Mammary epithelial cell (primary cell): ENCODE data around the gene YIF1B.

Experiments used
- EZH2 ChIP-seq: IDR thresholded peaks from 2 replicates; pipeline ENCODE4 v1.6.1; 2012; ENCODE audit warnings: low read length, inconsistent platforms, borderline replicate concordance
- TF ChIP-seq, protein P1 (sequence below), 2 donors: IDR thresholded peaks in 1 of 2; conservative IDR thresholded peaks in 1 of 2; 2 replicates each; pipeline ENCODE4 v1.5.1; 2011 to 2012; ENCODE audit warnings: inconsistent platforms in 2 of 2, low read length in 2 of 2, mild to moderate bottlenecking in 2 of 2, control low read depth in 1 of 2, low read depth in 1 of 2; ENCODE audit not compliant: insufficient read depth in 1 of 2; ENCODE audit errors: extremely low read depth in 1 of 2

DNA sequence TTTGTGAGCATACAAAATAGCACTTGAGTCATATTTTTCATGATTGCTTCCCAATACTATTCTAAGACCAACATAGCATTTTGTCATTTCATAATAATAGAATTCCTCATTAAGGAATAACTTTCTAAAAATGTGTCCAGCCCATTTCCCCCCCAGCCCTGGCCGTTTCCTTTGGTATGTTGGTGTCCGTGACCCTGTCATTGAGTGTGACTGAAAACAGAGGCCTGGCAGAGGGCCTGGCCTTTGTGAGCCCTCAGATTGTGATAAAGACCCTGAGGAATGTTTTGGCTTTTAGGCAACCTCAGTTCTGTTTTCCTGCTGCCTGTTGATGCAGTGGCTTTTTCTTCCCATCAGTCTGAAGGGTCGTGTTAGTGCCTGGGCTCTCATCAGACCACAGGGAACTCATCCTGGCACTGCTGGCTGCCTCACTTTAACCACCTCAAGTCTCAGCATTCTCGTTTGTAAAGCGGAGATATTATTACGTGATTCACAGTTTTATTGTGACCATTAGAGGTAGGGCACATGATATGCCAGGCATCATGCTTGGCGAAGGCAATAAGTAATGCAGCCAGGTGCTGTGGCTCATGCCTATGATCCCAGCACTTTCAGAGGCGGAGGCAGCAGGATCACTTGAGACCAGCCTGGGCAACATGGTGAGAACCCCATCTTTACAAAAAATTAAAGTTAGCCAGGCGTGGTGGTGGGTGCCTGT is 37.6 kb downstream of the YIF1B start:
- TF ChIP-seq, protein P1, sequence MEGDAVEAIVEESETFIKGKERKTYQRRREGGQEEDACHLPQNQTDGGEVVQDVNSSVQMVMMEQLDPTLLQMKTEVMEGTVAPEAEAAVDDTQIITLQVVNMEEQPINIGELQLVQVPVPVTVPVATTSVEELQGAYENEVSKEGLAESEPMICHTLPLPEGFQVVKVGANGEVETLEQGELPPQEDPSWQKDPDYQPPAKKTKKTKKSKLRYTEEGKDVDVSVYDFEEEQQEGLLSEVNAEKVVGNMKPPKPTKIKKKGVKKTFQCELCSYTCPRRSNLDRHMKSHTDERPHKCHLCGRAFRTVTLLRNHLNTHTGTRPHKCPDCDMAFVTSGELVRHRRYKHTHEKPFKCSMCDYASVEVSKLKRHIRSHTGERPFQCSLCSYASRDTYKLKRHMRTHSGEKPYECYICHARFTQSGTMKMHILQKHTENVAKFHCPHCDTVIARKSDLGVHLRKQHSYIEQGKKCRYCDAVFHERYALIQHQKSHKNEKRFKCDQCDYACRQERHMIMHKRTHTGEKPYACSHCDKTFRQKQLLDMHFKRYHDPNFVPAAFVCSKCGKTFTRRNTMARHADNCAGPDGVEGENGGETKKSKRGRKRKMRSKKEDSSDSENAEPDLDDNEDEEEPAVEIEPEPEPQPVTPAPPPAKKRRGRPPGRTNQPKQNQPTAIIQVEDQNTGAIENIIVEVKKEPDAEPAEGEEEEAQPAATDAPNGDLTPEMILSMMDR (conservative IDR thresholded peaks at IDR 0.05 in 1 of 2, IDR thresholded peaks at IDR 0.05 in 1 of 2; ENCODE audit: extremely low read depth in 1 of 2, insufficient read depth in 1 of 2, low read depth in 1 of 2, low read length in 2 of 2): no peak
- no peak for TF ChIP-seq EZH2
